Heart right ventricle (tissue), 16 donors: Measurements from ENCODE around the gene TRPV6. TPM values are rescaled to one million over a fixed set of nuclear protein-coding genes. Genes with fewer than 3 reads are reported as not detected.

Source experiments
- ATAC-seq, 8 donors: fragments of 200-7000 bp; cut with Tn5 transposase; one replicate each; pipeline ENCODE4 v1.9.1; 2020; ENCODE audit warnings: mild to moderate bottlenecking in 8 of 8, moderate library complexity in 8 of 8, moderate number of reproducible peaks in 1 of 8
- DNase-seq, 2 donors: peaks; one replicate each; pipeline ENCODE4 v3.0.0-alpha.2; 2020
- H3K27ac ChIP-seq, 10 donors: fragments of 200-600 bp; sonication (generic) in 2 of 10; one replicate each; pipeline versions ENCODE4 v1.5.0 to v1.8.0; 2020 to 2022; ENCODE audit warnings: mild to moderate bottlenecking in 3 of 10
- H3K27me3 ChIP-seq, 7 donors: fragments of 200-600 bp; one replicate each; pipeline ENCODE4 v1.8.0; 2021 to 2022; ENCODE audit warnings: mild to moderate bottlenecking in 2 of 7
- H3K36me3 ChIP-seq, 9 donors: fragments of 200-600 bp; sonication (generic) in 1 of 9; one replicate each; pipeline versions ENCODE4 v1.5.0 to v1.8.0; 2020 to 2022; ENCODE audit warnings: mild to moderate bottlenecking in 2 of 9
- H3K4me1 ChIP-seq, 9 donors: fragments of 200-600 bp; sonication (generic) in 1 of 9; one replicate each; pipeline versions ENCODE4 v1.5.0 to v1.8.0; 2020 to 2022; ENCODE audit warnings: mild to moderate bottlenecking in 4 of 9
- H3K4me3 ChIP-seq, 10 donors: fragments of 200-600 bp; sonication (generic) in 2 of 10; one replicate each; pipeline versions ENCODE4 v1.5.0 to v1.8.0; 2020 to 2022; ENCODE audit warnings: mild to moderate bottlenecking in 7 of 10, moderate library complexity in 2 of 10
- H3K9me3 ChIP-seq, 11 donors: fragments of 200-600 bp in 10 of 11; sonication (generic) in 2 of 11; one replicate each; pipeline versions ENCODE4 v1.5.0 to v1.8.0; 2013 to 2022; ENCODE audit warnings: mild to moderate bottlenecking in 2 of 11, control low read depth in 1 of 11, moderate library complexity in 1 of 11
- WGBS, 2 donors: extraction: QIAGEN DNeasy Blood & Tissue Kit; methylation state at CpG; one replicate each; pipeline ENCODE4 v1.1.7; 2013; ENCODE audit warnings: inconsistent platforms in 1 of 2; 5-methylcytosine and 5-hydroxymethylcytosine counted together
- intact Hi-C, 10 donors: fragments of 100-400 bp; cut with DNase I; formaldehyde crosslinking; loops; one replicate each; pipeline versions ENCODE4 v1.11.1 to v1.14.2; 2022
- polyA plus RNA-seq, 2 donors: library from polyadenylated mRNA; stranded (reverse); fragments of 200-250 nt; gene quantifications; one replicate each; pipeline ENCODE4 v1.2.3, GENCODE V29; 2013
- total RNA-seq, 10 donors: library from RNA; stranded (reverse); fragmentation: NEBNext Ultra II Directional in 3 of 10; extraction: Animal tissue kit (Norgen Biotek cat#: 25700) in 3 of 10; gene quantifications; one replicate each; pipeline versions ENCODE4 v1.2.1 to v1.2.4, GENCODE V29; 2021 to 2023
- TF ChIP-seq, protein P1 (sequence below), 9 donors: fragments of 200-600 bp; sonication (generic) in 2 of 9; IDR thresholded peaks; one replicate each; pipeline versions ENCODE4 v1.5.0 to v1.8.0; 2021 to 2022; ENCODE audit warnings: antibody characterized with exemption in 9 of 9, mild to moderate bottlenecking in 5 of 9, moderate library complexity in 1 of 9
- donor health status: Arrhythmogenic right ventricular cardiomyopathy.
- donor health status: ischemic (EF 13 %, LVEDD 7.1; RV severe dilation, severe dysfunction).
- donor health status: healthy with polysubstance abuse.
- donor health status: DM: no; HTN: yes; CAD: no.
- donor health status: DM: no; HTN: no; CAD: no.
- donor health status: ischemic (EF 25% LVEDD 6.9; RV normal size, moderate dysfunction).
- donor health status: ischemic (EF 25% LVEDD 5.7; RV mildly dilated, moderate dysfunction).
- donor health status: healthy.
- donor health status: DM: yes; HTN: yes; CAD: no.
- donor health status: Ischemic cardiomyopathy.
- donor health status: ischemic (EF 35%, LVEDD 5.7; RV mildly dilated, moderate dysfunction).
- donor health status: nonischemic (EF 11% LVEDD 7.7; RV severe dilation, severe dysfunction).
- donor health status: DM: yes; HTN: yes; CAD: no.
- donor health status: PGD.
- donor health status: ischemic (EF 29% LVEDD 5.4; RV normal size, mild dysfunction).
- donor health status: nonischemic (EF 23%, LVEDD 6.1; RV moderate dilation, normal function).

TRPV6 gene
- total and polyA plus RNA-seq, 12 donors = 0.03 TPM; not detected in 11

DNA sequence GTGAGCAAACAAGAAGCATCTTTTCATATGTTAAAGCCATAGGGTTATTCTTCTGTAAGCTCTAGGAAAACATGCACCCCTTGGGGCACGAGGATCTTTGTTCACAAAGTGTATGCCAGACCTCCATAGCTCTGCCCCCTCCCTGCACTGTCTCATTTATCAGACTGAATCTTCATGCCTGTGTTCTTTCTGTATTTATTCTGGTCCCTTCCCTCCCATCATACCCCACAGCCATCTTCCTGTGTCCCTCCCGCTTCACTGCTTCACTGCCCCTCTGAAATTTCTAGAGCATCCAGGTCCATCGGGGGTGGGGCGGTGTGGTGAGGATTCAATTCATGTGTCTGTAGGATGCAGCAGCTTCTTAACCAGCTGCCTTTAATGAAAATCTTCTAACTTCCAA lies 23.2 kb downstream of the TRPV6 start:
- Histone ChIP-seq H3K36me3 (no peaks in the 10 kb centered on the region), H3K4me1 (peaks cover 0 to 6% (median 0%) of the 10 kb centered on the region in 9 donors), H3K9me3 (no peaks in the 10 kb centered on the region), H3K27ac (no peak overlapping the region), H3K4me3 (no peak overlapping the region), H3K27me3 (peaks cover 0 to 5% (median 0%) of the 10 kb centered on the region in 7 donors)
- WGBS, 2 donors = 87 to 92% methylated on average over 4 of the region's 4 CpGs
- DNase-seq (no peak), ATAC-seq (no peak)
- TF ChIP-seq, protein P1, sequence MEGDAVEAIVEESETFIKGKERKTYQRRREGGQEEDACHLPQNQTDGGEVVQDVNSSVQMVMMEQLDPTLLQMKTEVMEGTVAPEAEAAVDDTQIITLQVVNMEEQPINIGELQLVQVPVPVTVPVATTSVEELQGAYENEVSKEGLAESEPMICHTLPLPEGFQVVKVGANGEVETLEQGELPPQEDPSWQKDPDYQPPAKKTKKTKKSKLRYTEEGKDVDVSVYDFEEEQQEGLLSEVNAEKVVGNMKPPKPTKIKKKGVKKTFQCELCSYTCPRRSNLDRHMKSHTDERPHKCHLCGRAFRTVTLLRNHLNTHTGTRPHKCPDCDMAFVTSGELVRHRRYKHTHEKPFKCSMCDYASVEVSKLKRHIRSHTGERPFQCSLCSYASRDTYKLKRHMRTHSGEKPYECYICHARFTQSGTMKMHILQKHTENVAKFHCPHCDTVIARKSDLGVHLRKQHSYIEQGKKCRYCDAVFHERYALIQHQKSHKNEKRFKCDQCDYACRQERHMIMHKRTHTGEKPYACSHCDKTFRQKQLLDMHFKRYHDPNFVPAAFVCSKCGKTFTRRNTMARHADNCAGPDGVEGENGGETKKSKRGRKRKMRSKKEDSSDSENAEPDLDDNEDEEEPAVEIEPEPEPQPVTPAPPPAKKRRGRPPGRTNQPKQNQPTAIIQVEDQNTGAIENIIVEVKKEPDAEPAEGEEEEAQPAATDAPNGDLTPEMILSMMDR (IDR thresholded peaks at IDR 0.05) = no peak
- intact Hi-C loops = no loop called here

DNA sequence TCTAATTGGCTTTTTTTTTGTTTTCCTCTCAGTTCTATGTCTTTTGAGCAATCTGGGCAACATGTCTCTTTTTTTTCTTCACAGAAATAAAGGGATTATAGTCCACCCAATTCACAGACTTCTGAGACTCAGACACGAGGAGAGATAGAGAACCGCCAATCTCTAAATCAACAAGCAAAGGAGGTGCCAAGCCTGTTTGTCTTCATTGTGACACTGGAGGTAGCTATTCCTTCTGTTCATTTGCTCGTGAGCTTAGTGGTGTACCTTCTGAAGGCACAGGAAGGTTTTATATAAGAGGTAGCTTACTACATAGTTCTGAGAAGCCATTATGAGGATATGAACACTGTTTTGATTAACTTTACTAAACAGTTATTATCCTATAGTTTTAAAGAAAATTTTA lies 24.6 kb downstream of the TRPV6 start:
- Histone ChIP-seq H3K4me3 (no peak overlapping the region), H3K27ac (no peak overlapping the region), H3K4me1 (peaks cover 0 to 8% (median 1%) of the 10 kb centered on the region in 9 donors), H3K9me3 (no peaks in the 10 kb centered on the region), H3K27me3 (peaks cover 0 to 5% (median 0%) of the 10 kb centered on the region in 7 donors), H3K36me3 (no peaks in the 10 kb centered on the region)
- DNase-seq (no peak), ATAC-seq (no peak)
- intact Hi-C loops = no loop called here
- 64 to 75% methylated on average over 3 of the region's 3 CpGs for WGBS, 2 donors
- TF ChIP-seq, protein P1 (IDR thresholded peaks at IDR 0.05) = no peak

DNA sequence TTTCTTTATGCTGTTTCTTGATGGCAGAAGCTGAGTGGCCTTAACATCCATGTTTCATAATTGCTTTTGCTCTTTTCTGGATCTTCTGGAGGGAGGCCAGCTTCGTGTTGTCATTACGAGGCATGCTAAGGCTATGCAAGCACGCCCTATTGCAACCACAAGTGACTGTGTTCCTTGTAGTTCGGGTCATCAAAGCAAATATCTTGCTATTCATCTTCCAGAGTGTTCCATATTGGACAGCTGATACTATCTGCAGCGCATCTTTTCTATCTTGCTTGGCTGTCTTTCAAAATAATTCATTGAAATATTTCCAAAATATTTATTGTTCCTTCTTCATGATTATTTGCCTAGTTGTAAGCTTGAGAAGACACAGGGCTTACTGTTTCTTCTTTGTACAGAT lies 25.7 kb downstream of the TRPV6 start:
- WGBS, 2 donors = 46% methylated on average over 5 of the region's 5 CpGs
- intact Hi-C loops = loop anchor here in 7 of 10 donors (5.0 to 10.0 kb wide), 7 partner anchors 142 to 357 kb away; no protein-coding TSS in a partner anchor

DNA sequence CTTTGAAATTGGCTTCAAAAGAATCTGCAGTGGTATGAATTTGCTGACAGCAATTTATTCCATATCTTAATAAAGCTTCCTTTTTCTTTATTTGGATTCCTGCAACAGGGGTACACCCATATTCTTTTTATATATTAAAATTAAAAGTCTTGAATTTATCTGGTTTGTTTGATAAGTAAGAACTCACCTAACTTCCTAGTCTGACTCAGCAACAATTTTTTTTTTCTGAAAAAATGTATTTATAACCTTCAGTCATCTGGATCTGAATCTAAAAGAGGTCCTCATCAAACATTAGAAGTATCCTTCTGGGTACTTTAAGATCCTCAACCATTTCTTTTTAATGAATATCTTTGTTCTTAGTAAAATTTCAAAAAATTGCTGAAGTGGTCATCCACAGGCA lies 26.1 kb downstream of the TRPV6 start:
- TF ChIP-seq, protein P1 (IDR thresholded peaks at IDR 0.05) = no peak
- peaks cover 0 to 19% (median 11%) of the 10 kb centered on the region in 9 donors for H3K4me1 ChIP-seq
- no peak overlapping the region for H3K27ac ChIP-seq
- DNase-seq = no peak
- H3K4me3 ChIP-seq = no peak overlapping the region
- ATAC-seq = no peak
- peaks cover 0 to 7% (median 0%) of the 10 kb centered on the region in 7 donors for H3K27me3 ChIP-seq
- H3K9me3 ChIP-seq = no peaks in the 10 kb centered on the region
- intact Hi-C loops = loop anchor here in 7 of 10 donors (5.0 to 10.0 kb wide), 7 partner anchors 143 to 358 kb away; no protein-coding TSS in a partner anchor
- H3K36me3 ChIP-seq = no peaks in the 10 kb centered on the region

More for the DNA sequence above, 25.7 kb downstream of the TRPV6 start:
- peaks cover 0 to 19% (median 11%) of the 10 kb centered on the region in 9 donors for H3K4me1 ChIP-seq
- H3K27me3 ChIP-seq = peaks cover 0 to 7% (median 0%) of the 10 kb centered on the region in 7 donors
- no peaks in the 10 kb centered on the region for H3K9me3 ChIP-seq
- TF ChIP-seq, protein P1 (IDR thresholded peaks at IDR 0.05) = no peak
- no peak overlapping the region for H3K4me3 ChIP-seq
- ATAC-seq (no peak), DNase-seq (no peak)
- H3K36me3 ChIP-seq = no peaks in the 10 kb centered on the region
- H3K27ac ChIP-seq = no peak overlapping the region
